T47D (cell line): Measurements from ENCODE around the gene IFT88.
A peak's percentile ranks its signal among the peaks of the same experiment; 100 is the strongest.

Experiments used
- DNase-seq, 2 experiments: peaks; one replicate each; pipeline versions ENCODE4 v3.0.0 to v3.0.0-alpha.2; 2011 to 2012; ENCODE audit warnings: low read depth in 1 of 2, low spot score in 1 of 2
- JUND ChIP-seq: IDR thresholded peaks from 2 replicates; pipeline ENCODE4 v1.6.1; 2012; ENCODE audit warnings: low read depth
- in situ Hi-C: cut with HindIII; loops from 2 replicates; pipeline ENCODE4 v1.10.0; 2016; ENCODE audit warnings: low sequenced_read_pairs, low pct_unique_long_range_greater_than_20kb

Gene IFT88

GRCh38 chr13:20544201-20544923, 22.6 kb upstream of the IFT88 start:
- in situ Hi-C loops, result no loop called here
- no peak for DNase-seq
- TF ChIP-seq JUND, result no peak

- in situ Hi-C loops, result no loop called here
- no peak for TF ChIP-seq JUND
- no peak for DNase-seq
Measured at GRCh38 chr13:20546556-20546955, 20.4 kb upstream of the IFT88 start.

GRCh38 chr13:20547479-20547908, 19.5 kb upstream of the IFT88 start:
- DNase-seq, result no peak
- no peak for TF ChIP-seq JUND
- in situ Hi-C loops, result no loop called here

- TF ChIP-seq JUND, result no peak
- DNase-seq, result no peak
- in situ Hi-C loops, result no loop called here
Measured at GRCh38 chr13:20550799-20551198, 16.2 kb upstream of the IFT88 start.

- DNase-seq, result no peak
- no peak for TF ChIP-seq JUND
- in situ Hi-C loops, result no loop called here
Measured at GRCh38 chr13:20553311-20553710, 13.6 kb upstream of the IFT88 start.

GRCh38 chr13:20558982-20559381, 8.0 kb upstream of the IFT88 start:
- TF ChIP-seq JUND, result no peak
- no peak for DNase-seq
- in situ Hi-C loops, result no loop called here

GRCh38 chr13:20559659-20560356, 7.1 kb upstream of the IFT88 start:
- no peak for TF ChIP-seq JUND
- in situ Hi-C loops, result no loop called here
- DNase-seq, result no peak

GRCh38 chr13:20561741-20562140, 5.2 kb upstream of the IFT88 start:
- no peak for DNase-seq
- no peak for TF ChIP-seq JUND
- in situ Hi-C loops, result no loop called here

- in situ Hi-C loops, result no loop called here
- no peak for TF ChIP-seq JUND
- DNase-seq, result no peak
Measured at GRCh38 chr13:20565115-20565736, 1.7 kb upstream of the IFT88 start.

- no peak for TF ChIP-seq JUND
- in situ Hi-C loops, result no loop called here
- DNase-seq, result peak; percentile 8 to 71
Measured at GRCh38 chr13:20566468-20566897, 474 bp upstream of the IFT88 start.

- no peak for DNase-seq
- no peak for TF ChIP-seq JUND
- in situ Hi-C loops, result no loop called here
Measured at GRCh38 chr13:20567881-20568528, 1.0 kb downstream of the IFT88 start.

GRCh38 chr13:20570517-20570916, 3.6 kb downstream of the IFT88 start:
- DNase-seq, result no peak
- in situ Hi-C loops, result no loop called here
- TF ChIP-seq JUND, result no peak

GRCh38 chr13:20571676-20572075, 4.7 kb downstream of the IFT88 start:
- DNase-seq, result no peak
- in situ Hi-C loops, result no loop called here
- TF ChIP-seq JUND, result no peak
